ENCODE measurements around the gene SSBP3. TPM values are rescaled to one million over a fixed set of nuclear protein-coding genes. Genes with fewer than 3 reads are reported as not detected.

The SSBP3 gene
- total and polyA plus RNA-seq, 9 of the 15 experiments (the other 6 are each of a cell fraction or from before 2014, with no cell fraction given), result 8.7 to 108 (median 33.8) TPM

DNA sequence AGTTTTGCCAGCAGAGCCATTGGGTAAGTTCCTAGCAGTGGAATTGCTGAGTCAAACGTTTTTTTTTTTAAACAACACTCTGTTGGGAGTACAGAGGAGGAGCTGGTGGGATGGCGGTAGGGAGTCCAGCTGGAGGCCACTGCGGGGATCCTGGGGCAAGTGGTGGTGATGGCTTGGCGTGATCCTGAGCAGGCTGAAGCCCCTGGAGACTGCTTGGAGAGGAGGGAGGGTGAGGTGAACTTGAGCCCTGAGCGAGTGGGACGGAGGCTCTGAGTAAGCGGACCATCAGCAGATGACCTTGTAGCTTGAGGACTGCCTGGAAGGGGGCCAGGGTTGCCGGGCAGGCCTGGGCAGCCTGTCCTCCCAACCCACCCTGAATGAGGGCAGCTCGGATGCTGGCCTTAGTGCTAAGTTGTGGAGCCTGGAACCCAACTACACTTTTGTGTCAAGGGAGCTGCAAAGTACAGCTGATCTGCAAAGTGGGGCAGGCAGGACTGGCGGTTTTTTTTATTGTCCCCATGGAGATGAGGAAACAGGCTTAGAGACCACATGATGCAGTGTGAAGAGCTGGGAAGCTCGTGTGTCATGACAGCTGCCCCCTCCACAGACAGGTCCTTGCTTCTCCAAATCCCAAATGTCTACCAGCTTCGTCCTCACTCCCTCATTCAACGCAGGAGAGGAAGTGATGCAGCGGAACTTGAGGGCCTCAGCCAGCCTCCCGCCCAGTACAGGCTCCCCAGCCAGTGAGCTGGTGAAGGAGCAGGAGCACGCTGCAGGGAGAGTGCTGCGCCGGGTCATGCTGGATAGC lies 186.0 kb downstream of the SSBP3 start (continued):
- TF ChIP-seq, protein P1, sequence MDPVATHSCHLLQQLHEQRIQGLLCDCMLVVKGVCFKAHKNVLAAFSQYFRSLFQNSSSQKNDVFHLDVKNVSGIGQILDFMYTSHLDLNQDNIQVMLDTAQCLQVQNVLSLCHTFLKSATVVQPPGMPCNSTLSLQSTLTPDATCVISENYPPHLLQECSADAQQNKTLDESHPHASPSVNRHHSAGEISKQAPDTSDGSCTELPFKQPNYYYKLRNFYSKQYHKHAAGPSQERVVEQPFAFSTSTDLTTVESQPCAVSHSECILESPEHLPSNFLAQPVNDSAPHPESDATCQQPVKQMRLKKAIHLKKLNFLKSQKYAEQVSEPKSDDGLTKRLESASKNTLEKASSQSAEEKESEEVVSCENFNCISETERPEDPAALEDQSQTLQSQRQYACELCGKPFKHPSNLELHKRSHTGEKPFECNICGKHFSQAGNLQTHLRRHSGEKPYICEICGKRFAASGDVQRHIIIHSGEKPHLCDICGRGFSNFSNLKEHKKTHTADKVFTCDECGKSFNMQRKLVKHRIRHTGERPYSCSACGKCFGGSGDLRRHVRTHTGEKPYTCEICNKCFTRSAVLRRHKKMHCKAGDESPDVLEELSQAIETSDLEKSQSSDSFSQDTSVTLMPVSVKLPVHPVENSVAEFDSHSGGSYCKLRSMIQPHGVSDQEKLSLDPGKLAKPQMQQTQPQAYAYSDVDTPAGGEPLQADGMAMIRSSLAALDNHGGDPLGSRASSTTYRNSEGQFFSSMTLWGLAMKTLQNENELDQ (CRISPR knock-in tag; IDR thresholded peaks at IDR 0.05; ENCODE audit: borderline replicate concordance), result no peak
- no peak for TF ChIP-seq DNMT1 (IDR thresholded peaks at IDR 0.05)
- no peak for TF ChIP-seq ZNF23 (CRISPR knock-in tag; IDR thresholded peaks at IDR 0.05)
- TF ChIP-seq POLR2G (IDR thresholded peaks at IDR 0.05; ENCODE audit: low read depth, low read length), result peak; percentile 60
- no peak for TF ChIP-seq HMGXB4 (CRISPR knock-in tag; IDR thresholded peaks at IDR 0.05)
- TF ChIP-seq TCFL5 (CRISPR knock-in tag; conservative IDR thresholded peaks at IDR 0.05), result no peak
- no peak for TF ChIP-seq ID3 (CRISPR knock-in tag; IDR thresholded peaks at IDR 0.05)
- no peak for TF ChIP-seq ID3 (tag; IDR thresholded peaks at IDR 0.05)
- no peak for TF ChIP-seq PHF21A (IDR thresholded peaks at IDR 0.05; ENCODE audit: borderline replicate concordance, low read depth)
- TF ChIP-seq NKRF (IDR thresholded peaks at IDR 0.05; ENCODE audit: borderline replicate concordance), result no peak
- TF ChIP-seq XRCC3 (IDR thresholded peaks at IDR 0.05), result no peak
- peak; percentile 86 for TF ChIP-seq C11orf30 (IDR thresholded peaks at IDR 0.05; ENCODE audit: low read depth)
- TF ChIP-seq RBFOX2 (IDR thresholded peaks at IDR 0.05; ENCODE audit: low read depth, low read length), result peak; percentile 40; the same call in 1 of the 2 replicates
- no peak for TF ChIP-seq MLX (CRISPR knock-in tag; conservative IDR thresholded peaks at IDR 0.05)
- no peak for TF ChIP-seq SETDB1 (IDR thresholded peaks at IDR 0.05; ENCODE audit: low read length)
- TF ChIP-seq MTF1 (CRISPR knock-in tag; IDR thresholded peaks at IDR 0.05; ENCODE audit: borderline replicate concordance), result no peak
- no peak for TF ChIP-seq SMARCC2 (IDR thresholded peaks at IDR 0.05; ENCODE audit: low read depth)
- TF ChIP-seq, protein P2, sequence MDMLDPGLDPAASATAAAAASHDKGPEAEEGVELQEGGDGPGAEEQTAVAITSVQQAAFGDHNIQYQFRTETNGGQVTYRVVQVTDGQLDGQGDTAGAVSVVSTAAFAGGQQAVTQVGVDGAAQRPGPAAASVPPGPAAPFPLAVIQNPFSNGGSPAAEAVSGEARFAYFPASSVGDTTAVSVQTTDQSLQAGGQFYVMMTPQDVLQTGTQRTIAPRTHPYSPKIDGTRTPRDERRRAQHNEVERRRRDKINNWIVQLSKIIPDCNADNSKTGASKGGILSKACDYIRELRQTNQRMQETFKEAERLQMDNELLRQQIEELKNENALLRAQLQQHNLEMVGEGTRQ (CRISPR knock-in tag; IDR thresholded peaks at IDR 0.05), result no peak
- TF ChIP-seq ZNF232 (CRISPR knock-in tag; IDR thresholded peaks at IDR 0.05), result no peak
- no peak for TF ChIP-seq ZNF324 (CRISPR knock-in tag; IDR thresholded peaks at IDR 0.05)
